Endothelial cell of umbilical vein (primary cell): ENCODE results near the gene BTBD2. TPM values are rescaled to one million over a fixed set of nuclear protein-coding genes. Genes with fewer than 3 reads are reported as not detected.

Experiments used
- BruUV-seq: library from RNA; stranded (reverse); fragments of 400-500 nt; replicated peaks from 2 replicates; lab custom pipeline; 2021; lab: Mats Ljungman, UMichigan
- CTCF ChIA-PET: fragments of 300-600, 350-600 bp; sonication (Branson Sonifier 250); formaldehyde crosslinking; loops from one replicate; lab custom pipeline; 2021; ENCODE audit warnings: antibody characterized with exemption, inconsistent platforms; lab: Charles Lee
- POLR2A ChIA-PET: fragments of 300-600, 350-600 bp; sonication (Branson Sonifier 250); formaldehyde crosslinking; loops from one replicate; lab custom pipeline; 2021; ENCODE audit warnings: antibody characterized with exemption, inconsistent platforms; lab: Charles Lee
- DNase-seq: peaks from one replicate; pipeline ENCODE4 v3.0.0-alpha.2; 2011; ENCODE audit warnings: low read depth, low spot score
- FAIRE-seq: peaks from 2 replicates; lab custom pipeline; 2011; peaks lifted over from hg19 to GRCh38; lab: Jason Lieb, UNC
- H2AFZ ChIP-seq: 2 replicates; pipeline ENCODE4 v1.6.0; 2012; ENCODE audit warnings: low read depth, low read length, control low read depth, inconsistent platforms
- H3K27ac ChIP-seq: 2 replicates; pipeline ENCODE4 v1.5.1; 2011; ENCODE audit warnings: low read depth, mild to moderate bottlenecking, control low read depth, low read length, moderate library complexity; ENCODE audit not compliant: insufficient read depth
- H3K27me3 ChIP-seq, 2 experiments: 2 replicates each; pipeline versions ENCODE4 v1.6.0 to v1.6.1; 2011; ENCODE audit warnings: low read length in 2 of 2, mixed read lengths in 1 of 2; ENCODE audit not compliant: control insufficient read depth in 2 of 2, insufficient read depth in 2 of 2
- H3K36me3 ChIP-seq, 2 experiments: 2 replicates in 1 of 2; 3 replicates in 1 of 2; pipeline ENCODE4 v1.5.1; 2011; ENCODE audit warnings: low read length in 2 of 2, mild to moderate bottlenecking in 1 of 2, moderate library complexity in 1 of 2; ENCODE audit not compliant: control insufficient read depth in 2 of 2, insufficient read depth in 2 of 2; ENCODE audit errors: extremely low read depth in 1 of 2
- H3K4me1 ChIP-seq: 3 replicates; pipeline ENCODE4 v1.5.1; 2011; ENCODE audit warnings: mild to moderate bottlenecking, low read length; ENCODE audit not compliant: control insufficient read depth, insufficient read depth; ENCODE audit errors: extremely low read depth
- H3K4me2 ChIP-seq: 2 replicates; pipeline ENCODE4 v1.6.1; 2011; ENCODE audit warnings: low read length, control low read depth, mixed read lengths; ENCODE audit not compliant: insufficient read depth
- H3K4me3 ChIP-seq, 3 experiments: fragments of 200-600 bp in 1 of 3; sonication (generic), shearing (Covaris generic) in 1 of 3; replicated peaks in 1 of 3; 2 replicates each; pipeline ENCODE4 v1.5.1; 2011 to 2016; ENCODE audit warnings: control low read depth in 3 of 3, low read length in 3 of 3, mild to moderate bottlenecking in 2 of 3, inconsistent platforms in 1 of 3, low read depth in 1 of 3, moderate library complexity in 1 of 3; ENCODE audit not compliant: insufficient read depth in 1 of 3
- H3K79me2 ChIP-seq: 2 replicates; pipeline ENCODE4 v1.6.0; 2012; ENCODE audit warnings: low read length, inconsistent platforms; ENCODE audit not compliant: control insufficient read depth, insufficient read depth
- H3K9ac ChIP-seq: replicated peaks from 2 replicates; pipeline ENCODE3; 2011; ENCODE audit warnings: low read length, control low read depth; ENCODE audit not compliant: insufficient read depth; ENCODE audit errors: extremely low read depth
- H3K9me1 ChIP-seq: replicated peaks from 3 replicates; pipeline ENCODE4 v1.6.0; 2011; ENCODE audit warnings: mild to moderate bottlenecking, low read length; ENCODE audit not compliant: control insufficient read depth, insufficient read depth; ENCODE audit errors: extremely low read depth
- H3K9me3 ChIP-seq: replicated peaks from 2 replicates; pipeline ENCODE4 v1.5.1; 2012; ENCODE audit warnings: low read length, inconsistent platforms; ENCODE audit not compliant: control insufficient read depth, insufficient read depth
- H4K20me1 ChIP-seq: replicated peaks from 2 replicates; pipeline ENCODE3; 2011; ENCODE audit warnings: mild to moderate bottlenecking, low read length; ENCODE audit not compliant: control insufficient read depth, insufficient read depth; ENCODE audit errors: extremely low read depth
- EZH2 ChIP-seq: IDR thresholded peaks from 2 replicates; pipeline ENCODE4 v1.6.1; 2012; ENCODE audit warnings: borderline replicate concordance, low read depth, mild to moderate bottlenecking, moderate library complexity, low read length, inconsistent platforms; ENCODE audit not compliant: severe bottlenecking
- FOS ChIP-seq: IDR thresholded peaks from 2 replicates; pipeline ENCODE4 v1.6.1; 2011; ENCODE audit warnings: mild to moderate bottlenecking, low read length, moderate library complexity, borderline replicate concordance; ENCODE audit not compliant: insufficient read depth
- GATA2 ChIP-seq: IDR thresholded peaks from 2 replicates; pipeline ENCODE4 v1.7.0; 2011; ENCODE audit warnings: low read depth, mild to moderate bottlenecking, moderate library complexity, mixed read lengths, low read length; ENCODE audit not compliant: insufficient read length, insufficient read depth
- JUN ChIP-seq: IDR thresholded peaks from 2 replicates; pipeline ENCODE4 v1.6.1; 2011; ENCODE audit warnings: borderline replicate concordance, low read depth; ENCODE audit not compliant: insufficient read length, insufficient read depth
- MYC ChIP-seq: IDR thresholded peaks from one replicate; pipeline ENCODE4 v1.6.1; 2011; ENCODE audit warnings: mild to moderate bottlenecking, low read depth, low read length
- POLR2A ChIP-seq: IDR thresholded peaks from 2 replicates; pipeline ENCODE4 v1.6.1; 2012; ENCODE audit warnings: low read depth, mild to moderate bottlenecking, control low read depth, low read length
- POLR2AphosphoS5 ChIP-seq: IDR thresholded peaks from 2 replicates; pipeline ENCODE4 v1.6.1; 2012; ENCODE audit warnings: low read depth, mild to moderate bottlenecking, control low read depth, low read length, moderate library complexity; ENCODE audit not compliant: insufficient read depth
- dilution Hi-C: fragments of 300-500 bp; cut with MboI; formaldehyde crosslinking; loops from one replicate; pipeline ENCODE4 v1.15.0; 2019; ENCODE audit warnings: low sequenced_read_pairs; ENCODE audit not compliant: extremely low pct_ligation_motif_present
- intact Hi-C: fragments of 100-400 bp; cut with micrococcal nuclease; formaldehyde crosslinking; loops from one replicate; pipeline ENCODE4 v1.10.0; 2022
- polyA plus RNA-seq, 4 experiments: library from polyadenylated mRNA; depleted of rRNA in 3 of 4; stranded (reverse) in 3 of 4; unstranded in 1 of 4; fragments of >200 nt; gene quantifications; 2 replicates each; pipeline versions ENCODE4 v1.2.1 to v1.2.3, GENCODE V29; 2011 to 2012; ENCODE audit warnings: missing spikeins in 1 of 4
- total RNA-seq: library from RNA; stranded (reverse); gene quantifications from 2 replicates; pipeline ENCODE4 v1.2.3, GENCODE V29; 2021
- TF ChIP-seq, protein P1 (sequence below), 2 donors: IDR thresholded peaks; 1 replicate in 1 of 2; 2 replicates in 1 of 2; pipeline ENCODE4 v1.5.1; 2011; ENCODE audit warnings: low read length in 2 of 2, mild to moderate bottlenecking in 2 of 2, moderate library complexity in 2 of 2, control low read depth in 1 of 2, inconsistent platforms in 1 of 2, low read depth in 1 of 2; ENCODE audit not compliant: insufficient read depth in 1 of 2; ENCODE audit errors: extremely low read depth in 1 of 2
- TF ChIP-seq, protein P2 (sequence below): IDR thresholded peaks from 2 replicates; pipeline ENCODE4 v1.6.1; 2011; ENCODE audit not compliant: insufficient read depth, insufficient read length

Gene BTBD2
- total and polyA plus RNA-seq, 2 donors (not counting 3 experiments of a cell fraction or from before 2014, with no cell fraction given), result 59.2 to 78.2 TPM

DNA sequence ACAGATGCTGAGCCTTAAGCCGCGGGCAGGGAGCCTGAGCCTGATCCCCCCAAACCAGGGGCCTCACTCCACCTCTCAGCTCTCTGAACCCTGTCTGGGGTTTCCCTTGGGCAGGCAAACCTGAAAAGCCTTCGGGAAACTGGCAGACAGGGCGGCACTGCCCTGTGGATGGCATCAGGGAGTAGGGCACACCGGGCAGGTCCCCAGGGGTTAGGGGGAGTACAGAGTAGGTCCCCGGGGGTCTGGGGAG, 25.8 kb upstream of the BTBD2 start:
- DNase-seq (no peak), FAIRE-seq (no peak)
- TF ChIP-seq JUN (no peak), POLR2A (no peak), GATA2 (no peak), MYC (no peak), FOS (no peak), EZH2 (no peak), POLR2AphosphoS5 (no peak)
- TF ChIP-seq, protein P1, sequence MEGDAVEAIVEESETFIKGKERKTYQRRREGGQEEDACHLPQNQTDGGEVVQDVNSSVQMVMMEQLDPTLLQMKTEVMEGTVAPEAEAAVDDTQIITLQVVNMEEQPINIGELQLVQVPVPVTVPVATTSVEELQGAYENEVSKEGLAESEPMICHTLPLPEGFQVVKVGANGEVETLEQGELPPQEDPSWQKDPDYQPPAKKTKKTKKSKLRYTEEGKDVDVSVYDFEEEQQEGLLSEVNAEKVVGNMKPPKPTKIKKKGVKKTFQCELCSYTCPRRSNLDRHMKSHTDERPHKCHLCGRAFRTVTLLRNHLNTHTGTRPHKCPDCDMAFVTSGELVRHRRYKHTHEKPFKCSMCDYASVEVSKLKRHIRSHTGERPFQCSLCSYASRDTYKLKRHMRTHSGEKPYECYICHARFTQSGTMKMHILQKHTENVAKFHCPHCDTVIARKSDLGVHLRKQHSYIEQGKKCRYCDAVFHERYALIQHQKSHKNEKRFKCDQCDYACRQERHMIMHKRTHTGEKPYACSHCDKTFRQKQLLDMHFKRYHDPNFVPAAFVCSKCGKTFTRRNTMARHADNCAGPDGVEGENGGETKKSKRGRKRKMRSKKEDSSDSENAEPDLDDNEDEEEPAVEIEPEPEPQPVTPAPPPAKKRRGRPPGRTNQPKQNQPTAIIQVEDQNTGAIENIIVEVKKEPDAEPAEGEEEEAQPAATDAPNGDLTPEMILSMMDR (IDR thresholded peaks at IDR 0.05; ENCODE audit: extremely low read depth in 1 of 2, insufficient read depth in 1 of 2, low read depth in 1 of 2, low read length in 2 of 2), result no peak
- TF ChIP-seq, protein P2, sequence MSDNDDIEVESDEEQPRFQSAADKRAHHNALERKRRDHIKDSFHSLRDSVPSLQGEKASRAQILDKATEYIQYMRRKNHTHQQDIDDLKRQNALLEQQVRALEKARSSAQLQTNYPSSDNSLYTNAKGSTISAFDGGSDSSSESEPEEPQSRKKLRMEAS, result no peak
- dilution Hi-C loops (no loop called here), intact Hi-C loops (no loop called here)
- peaks cover 14% of the 10 kb centered on the region for H3K4me1 ChIP-seq
- H3K4me3 ChIP-seq, result no peak overlapping the region
- no peaks in the 10 kb centered on the region for H3K9me3 ChIP-seq
- no peaks in the 10 kb centered on the region for H3K27me3 ChIP-seq
- no peaks in the 10 kb centered on the region for H4K20me1 ChIP-seq
- peaks cover 4 to 60% of the 10 kb centered on the region in 2 experiments for H3K36me3 ChIP-seq
- no TSS peak for BruUV-seq
- peak overlapping the region; percentile 69 for H3K27ac ChIP-seq
- H2AFZ ChIP-seq, result no peak overlapping the region
- H3K9me1 ChIP-seq, result no peaks in the 10 kb centered on the region
- H3K4me2 ChIP-seq, result no peak overlapping the region
- peaks cover 7% of the 10 kb centered on the region for H3K79me2 ChIP-seq
- no peak overlapping the region for H3K9ac ChIP-seq
- CTCF ChIA-PET, result no interaction called here
- POLR2A ChIA-PET, result no interaction called here
